WTC11 (cell line): Measurements from ENCODE around the gene HAUS8. TPM values are rescaled to one million over a fixed set of nuclear protein-coding genes. Genes with fewer than 3 reads are reported as not detected.
A peak's percentile ranks its signal among the peaks of the same experiment; 100 is the strongest.
"Not testable (repeated sequence)": the region's sequence is repeated elsewhere in the genome, so short reads cannot be mapped to it uniquely, and the experiment has no call there.

Experiments used
- ATAC-seq: fragments of 200-7000 bp; cut with Tn5 transposase; 2 replicates; pipeline ENCODE4 v1.10.0; 2021; ENCODE audit warnings: mild to moderate bottlenecking, moderate library complexity
- CTCF ChIA-PET: fragments of 300-600 bp; sonication (Branson Sonifier 250); formaldehyde crosslinking; loops from one replicate; lab custom pipeline; 2021; ENCODE audit warnings: antibody characterized with exemption; lab: Charles Lee
- POLR2A ChIA-PET: fragments of 350-600 bp; sonication (Branson Sonifier 250); formaldehyde crosslinking; loops from one replicate; lab custom pipeline; 2021; ENCODE audit warnings: antibody characterized with exemption; lab: Charles Lee
- DNase-seq: peaks from one replicate; pipeline ENCODE4 v3.0.0; 2021; ENCODE audit warnings: low spot score
- H3K27ac Mint-ChIP-seq: 2 replicates; pipeline ENCODE4 v1.8.0; 2021; ENCODE audit warnings: mixed read lengths
- H3K27me3 Mint-ChIP-seq: 2 replicates; pipeline ENCODE4 v1.8.0; 2021; ENCODE audit warnings: low read depth, mild to moderate bottlenecking, moderate library complexity, mixed read lengths
- H3K36me3 Mint-ChIP-seq: 2 replicates; pipeline ENCODE4 v1.8.0; 2021; ENCODE audit warnings: mixed read lengths
- H3K4me1 Mint-ChIP-seq: 2 replicates; pipeline ENCODE4 v1.8.0; 2022; ENCODE audit warnings: mixed read lengths
- H3K4me3 Mint-ChIP-seq: 2 replicates; pipeline ENCODE4 v1.8.0; 2021; ENCODE audit warnings: mild to moderate bottlenecking, moderate library complexity, mixed read lengths
- H3K9me3 Mint-ChIP-seq: 2 replicates; pipeline ENCODE4 v1.8.0; 2021; ENCODE audit warnings: mixed read lengths
- ARID4B ChIP-seq: sonication (generic); formaldehyde crosslinking; IDR thresholded peaks from 2 replicates; pipeline ENCODE4 v1.8.0; 2023; ENCODE audit warnings: missing genetic modification reagents, mild to moderate bottlenecking, borderline replicate concordance
- ELF4 ChIP-seq: sonication (generic); formaldehyde crosslinking; IDR thresholded peaks from 2 replicates; pipeline ENCODE4 v1.8.1; 2022; ENCODE audit warnings: low read depth, mild to moderate bottlenecking, moderate library complexity, missing genetic modification reagents
- EMX1 ChIP-seq: fragments of 250-450 bp; sonication (Bioruptor Pico); IDR thresholded peaks from 2 replicates; pipeline ENCODE4 v1.8.0; 2021; ENCODE audit warnings: mild to moderate bottlenecking
- ESRRA ChIP-seq: sonication (generic); formaldehyde crosslinking; IDR thresholded peaks from 2 replicates; pipeline ENCODE4 v1.8.1; 2022; ENCODE audit warnings: mild to moderate bottlenecking, missing genetic modification reagents, borderline replicate concordance
- FOXP4 ChIP-seq: sonication (generic); formaldehyde crosslinking; IDR thresholded peaks from 2 replicates; pipeline ENCODE4 v1.8.0; 2022; ENCODE audit warnings: mild to moderate bottlenecking, missing genetic modification reagents
- GABPB1 ChIP-seq: sonication (generic); formaldehyde crosslinking; IDR thresholded peaks from 2 replicates; pipeline ENCODE4 v1.8.1; 2023; ENCODE audit warnings: mild to moderate bottlenecking, missing genetic modification reagents
- IRF2 ChIP-seq: sonication (generic); formaldehyde crosslinking; IDR thresholded peaks from 2 replicates; pipeline ENCODE4 v1.8.0; 2022; ENCODE audit warnings: low read depth, missing genetic modification reagents, borderline replicate concordance
- RELA ChIP-seq: sonication (generic); formaldehyde crosslinking; IDR thresholded peaks from 2 replicates; pipeline ENCODE4 v1.8.1; 2022; ENCODE audit warnings: missing genetic modification reagents, mild to moderate bottlenecking, borderline replicate concordance
- ZNF219 ChIP-seq: sonication (generic); formaldehyde crosslinking; IDR thresholded peaks from 2 replicates; pipeline ENCODE4 v1.8.0; 2023; ENCODE audit warnings: missing genetic modification reagents, mild to moderate bottlenecking, borderline replicate concordance
- ZNF396 ChIP-seq: fragments of 250-450 bp; sonication (Bioruptor Pico); IDR thresholded peaks from 2 replicates; pipeline ENCODE4 v1.8.0; 2021; ENCODE audit warnings: mild to moderate bottlenecking, moderate library complexity, borderline replicate concordance
- ZNF425 ChIP-seq: fragments of 250-450 bp; sonication (Bioruptor Pico); conservative IDR thresholded peaks from 2 replicates; pipeline ENCODE4 v1.9.0; 2021; ENCODE audit warnings: mild to moderate bottlenecking
- ZSCAN18 ChIP-seq: fragments of 250-450 bp; sonication (Bioruptor Pico); IDR thresholded peaks from 2 replicates; pipeline ENCODE4 v2.1.2; 2022; ENCODE audit warnings: mild to moderate bottlenecking, moderate library complexity
- total RNA-seq: library from RNA; stranded (reverse); gene quantifications from 3 replicates; pipeline ENCODE4 v1.2.3, GENCODE V29; 2021

HAUS8 gene
- total RNA-seq, 1 experiment from 2014 or later = 29.7 TPM

GRCh38 chr19:17025991-17026658 lies 49.1 kb downstream of the HAUS8 start (continued):
- TF ChIP-seq ARID4B (CRISPR knock-in tag) (no peak), RELA (CRISPR knock-in tag) (no peak)

- ChIA-PET CTCF (no interaction called here), POLR2A (no interaction called here)
- peaks cover 45% of the 10 kb centered on the region for H3K27me3 Mint-ChIP-seq
- peaks cover 27% of the 10 kb centered on the region for H3K36me3 Mint-ChIP-seq
- ATAC-seq (no peak), DNase-seq (no peak)
- peaks cover 8% of the 10 kb centered on the region for H3K4me1 Mint-ChIP-seq
- TF ChIP-seq ZNF396 (CRISPR knock-in tag) (no peak), FOXP4 (CRISPR knock-in tag) (no peak), ELF4 (CRISPR knock-in tag) (no peak), ZNF425 (CRISPR knock-in tag) (no peak), EMX1 (CRISPR knock-in tag) (no peak), IRF2 (CRISPR knock-in tag) (no peak), ESRRA (CRISPR knock-in tag) (no peak), GABPB1 (CRISPR knock-in tag) (no peak), ZSCAN18 (CRISPR knock-in tag) (no peak), ZNF219 (CRISPR knock-in tag) (no peak)
- H3K4me3 Mint-ChIP-seq = peak overlapping the region; percentile 81
- no peak overlapping the region for H3K27ac Mint-ChIP-seq
- peaks cover 30% of the 10 kb centered on the region for H3K9me3 Mint-ChIP-seq
These were observed 49.9 kb downstream of the HAUS8 start for GRCh38 chr19:17025361-17025760.

- ATAC-seq, H3K27ac Mint-ChIP-seq, DNase-seq, H3K4me1 Mint-ChIP-seq, POLR2A ChIA-PET, CTCF ChIA-PET: not testable (repeated sequence)
- Mint-ChIP-seq H3K4me3 (peak overlapping the region; percentile 81), H3K9me3 (peaks cover 30% of the 10 kb centered on the region), H3K27me3 (peaks cover 45% of the 10 kb centered on the region), H3K36me3 (peaks cover 27% of the 10 kb centered on the region)
These were observed 50.3 kb downstream of the HAUS8 start for GRCh38 chr19:17024941-17025340.
